Sciatic nerve (tissue), 2 donors: ENCODE data around the gene ACIN1. TPM values are rescaled to one million over a fixed set of nuclear protein-coding genes. Genes with fewer than 3 reads are reported as not detected.
"Not testable (repeated sequence)": the region's sequence is repeated elsewhere in the genome, so short reads cannot be mapped to it uniquely, and the experiment has no call there.

Experiments
- ATAC-seq: fragments of 200-7000 bp; cut with Tn5 transposase; one replicate; pipeline ENCODE4 v1.9.1; 2020; ENCODE audit warnings: mild to moderate bottlenecking, moderate library complexity
- DNase-seq: peaks from one replicate; pipeline ENCODE4 v3.0.0-alpha.2; 2020; ENCODE audit warnings: low spot score
- intact Hi-C: fragments of 100-400 bp; cut with DNase I; formaldehyde crosslinking; loops from one replicate; pipeline ENCODE4 v1.14.2; 2022
- total RNA-seq: library from RNA; stranded (reverse); fragmentation: NEBNext Ultra II Directional; extraction: Animal tissue kit (Norgen Biotek cat#: 25700); gene quantifications from one replicate; pipeline ENCODE4 v1.2.1, GENCODE V29; 2021
- donor health status: DM: no; HTN: no; CAD: no.
- donor health status: DM: no; HTN: no; CAD: no.

Gene ACIN1
- total RNA-seq, 1 donor from 2014 or later = 166 TPM

- ATAC-seq (peak; percentile 99), DNase-seq (peak; percentile 91)
- intact Hi-C loops = no loop called here
Observed at GRCh38 chr14:23034498-23035302, 60.2 kb downstream of the ACIN1 start, which contains the start of gene PSMB5. Gene PSMB5, minus strand, starts transcription at chr14:23034900. Its CDS starts 19 bp downstream, at chr14:23034881.

GRCh38 chr14:23033801-23034497 is 61.0 kb downstream of the ACIN1 start:
- no peak for DNase-seq
- intact Hi-C loops = no loop called here
- ATAC-seq = no peak

GRCh38 chr14:23033251-23033727 is 61.6 kb downstream of the ACIN1 start:
- ATAC-seq = no peak
- intact Hi-C loops = no loop called here
- no peak for DNase-seq

GRCh38 chr14:23030936-23031335 is 64.0 kb downstream of the ACIN1 start:
- intact Hi-C loops = no loop called here
- DNase-seq (no peak), ATAC-seq (no peak)

GRCh38 chr14:23028799-23029198 is 66.1 kb downstream of the ACIN1 start:
- ATAC-seq (no peak), DNase-seq (no peak)
- intact Hi-C loops = no loop called here

- intact Hi-C loops = no loop called here
- ATAC-seq (no peak), DNase-seq (no peak)
Observed at GRCh38 chr14:23025151-23025814, 69.7 kb downstream of the ACIN1 start.

- ATAC-seq (no peak), DNase-seq (no peak)
- intact Hi-C loops = no loop called here
Observed at GRCh38 chr14:23024612-23025075, 70.3 kb downstream of the ACIN1 start.

- intact Hi-C loops = no loop called here
- DNase-seq (no peak), ATAC-seq (no peak)
Observed at GRCh38 chr14:23023795-23024152, 71.2 kb downstream of the ACIN1 start.

- DNase-seq (no peak), ATAC-seq (no peak)
- intact Hi-C loops = no loop called here
Observed at GRCh38 chr14:23023022-23023794, 71.7 kb downstream of the ACIN1 start.

GRCh38 chr14:23021889-23022442 is 73.0 kb downstream of the ACIN1 start:
- intact Hi-C loops = no loop called here
- DNase-seq (no peak), ATAC-seq (no peak)

GRCh38 chr14:23021434-23021833 is 73.5 kb downstream of the ACIN1 start:
- ATAC-seq (no peak), DNase-seq (no peak)
- intact Hi-C loops = no loop called here

- ATAC-seq (no peak), DNase-seq (no peak)
- intact Hi-C loops = no loop called here
Observed at GRCh38 chr14:23020143-23021128, 74.5 kb downstream of the ACIN1 start.

GRCh38 chr14:23018107-23018506 is 76.8 kb downstream of the ACIN1 start:
- ATAC-seq (no peak), DNase-seq (no peak)
- intact Hi-C loops = no loop called here

- ATAC-seq = no peak
- DNase-seq = no peak
- intact Hi-C loops = no loop called here
Observed at GRCh38 chr14:23017091-23017490, 77.8 kb downstream of the ACIN1 start.

GRCh38 chr14:23015618-23016017 is 79.3 kb downstream of the ACIN1 start:
- ATAC-seq (no peak), DNase-seq (no peak)
- intact Hi-C loops = no loop called here

- DNase-seq, ATAC-seq, intact Hi-C loops: not testable (repeated sequence)
Observed at GRCh38 chr14:23013749-23014054, 81.2 kb downstream of the ACIN1 start.

- no peak for DNase-seq
- intact Hi-C loops = no loop called here
- ATAC-seq = no peak
Observed at GRCh38 chr14:23013054-23013748, 81.7 kb downstream of the ACIN1 start.
